Stimulated activated CD4-positive, alpha-beta T cell treated with anti-CD3 and anti-CD28 coated beads, Interleukin-15, amount 100 ng/mL, for 1 hour (primary cell): ENCODE measurements around the gene SHROOM2.
"Not testable (repeated sequence)": the region's sequence is repeated elsewhere in the genome, so short reads cannot be mapped to it uniquely, and the experiment has no call there.

Experiments
- DNase-seq, 2 donors: peaks; one replicate each; pipeline ENCODE4 v3.0.0-alpha.2; 2020; ENCODE audit warnings: low read depth in 1 of 2, low spot score in 1 of 2

SHROOM2 gene

DNA sequence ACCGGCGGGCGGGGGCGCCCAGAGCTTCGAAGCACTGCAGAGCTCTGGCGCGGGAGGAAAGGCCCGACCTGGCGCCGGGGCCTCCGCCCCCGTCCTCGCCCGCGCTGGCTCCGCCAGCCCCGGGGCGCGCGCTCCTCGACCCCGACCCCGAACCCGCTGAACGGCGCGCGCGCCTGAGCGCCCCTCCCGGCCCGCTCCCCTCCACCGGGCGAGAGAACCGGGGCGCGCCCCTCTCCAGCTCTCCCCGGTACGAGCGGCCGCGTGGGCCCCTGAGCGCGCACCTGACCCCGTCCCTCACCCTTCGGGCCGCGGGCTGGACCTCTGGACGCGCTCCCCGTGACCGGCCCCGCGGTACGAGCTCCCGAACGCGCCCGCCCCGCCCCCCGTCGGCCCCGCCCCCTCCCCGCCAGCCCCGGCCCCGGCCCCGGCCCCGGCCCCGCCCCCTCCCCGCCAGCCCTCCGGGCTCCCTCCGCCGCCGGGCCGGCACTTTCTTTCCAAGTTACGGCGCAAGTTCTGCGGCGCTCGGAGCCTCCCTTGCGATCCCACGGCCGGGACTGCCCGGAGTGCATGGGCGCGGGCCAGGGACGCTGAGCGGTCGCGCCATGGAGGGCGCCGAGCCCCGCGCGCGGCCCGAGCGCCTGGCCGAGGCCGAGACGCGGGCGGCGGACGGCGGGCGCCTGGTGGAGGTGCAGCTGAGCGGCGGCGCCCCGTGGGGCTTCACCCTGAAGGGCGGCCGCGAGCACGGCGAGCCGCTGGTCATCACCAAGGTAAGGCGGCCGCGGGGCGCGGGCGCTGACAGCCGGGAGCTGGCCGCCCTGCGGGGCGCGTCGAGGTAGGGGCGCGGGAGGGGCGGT lies at the start of gene SHROOM2:
Gene SHROOM2, plus strand, starts transcription at position 486 of the 854 bp plus-strand sequence. Its CDS starts 117 bp downstream, at position 603.
- no peak for DNase-seq

- no peak for DNase-seq
Observed at GRCh38 chrX:9737363-9737762, 48.9 kb upstream of the SHROOM2 start.

DNA sequence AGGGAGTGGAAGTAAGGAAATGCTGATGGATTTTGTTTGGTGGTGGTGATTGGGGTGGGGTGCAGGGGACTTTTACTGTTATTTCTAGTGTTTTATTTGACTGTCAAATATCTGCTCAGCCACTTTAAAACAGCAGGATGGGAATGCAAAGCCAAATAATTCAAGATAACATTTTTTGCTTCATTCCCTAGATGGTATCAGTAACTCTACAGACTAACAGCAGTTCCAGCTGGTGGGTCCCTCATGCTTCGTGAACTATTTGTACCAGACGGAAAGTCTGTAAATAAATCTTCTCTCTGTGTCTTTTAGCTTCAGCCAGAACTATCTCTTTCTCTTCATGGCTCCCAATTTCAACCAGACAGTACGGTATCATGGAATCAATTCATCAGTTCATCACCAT lies 48.1 kb upstream of the SHROOM2 start:
- no peak for DNase-seq

DNA sequence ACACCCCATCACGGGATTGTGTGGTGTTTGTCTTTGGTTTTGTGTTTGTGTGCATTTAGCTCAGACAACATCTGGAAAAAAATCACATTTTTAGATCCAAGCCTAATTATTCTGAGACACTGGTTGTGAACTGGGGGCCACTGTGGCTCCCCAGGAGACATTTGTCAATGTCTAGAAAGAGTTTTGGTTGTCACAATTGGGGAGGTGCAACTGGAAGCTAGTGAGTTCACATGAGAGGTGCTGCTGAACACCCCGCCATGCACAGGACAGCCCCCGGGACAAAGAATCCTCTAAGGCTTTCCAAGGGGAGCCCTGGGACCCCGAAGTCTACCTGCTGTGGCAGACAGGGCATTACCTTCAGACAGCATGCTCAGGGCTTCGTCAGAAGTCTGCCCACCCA lies 47.1 kb upstream of the SHROOM2 start:
- DNase-seq, result no peak

DNA sequence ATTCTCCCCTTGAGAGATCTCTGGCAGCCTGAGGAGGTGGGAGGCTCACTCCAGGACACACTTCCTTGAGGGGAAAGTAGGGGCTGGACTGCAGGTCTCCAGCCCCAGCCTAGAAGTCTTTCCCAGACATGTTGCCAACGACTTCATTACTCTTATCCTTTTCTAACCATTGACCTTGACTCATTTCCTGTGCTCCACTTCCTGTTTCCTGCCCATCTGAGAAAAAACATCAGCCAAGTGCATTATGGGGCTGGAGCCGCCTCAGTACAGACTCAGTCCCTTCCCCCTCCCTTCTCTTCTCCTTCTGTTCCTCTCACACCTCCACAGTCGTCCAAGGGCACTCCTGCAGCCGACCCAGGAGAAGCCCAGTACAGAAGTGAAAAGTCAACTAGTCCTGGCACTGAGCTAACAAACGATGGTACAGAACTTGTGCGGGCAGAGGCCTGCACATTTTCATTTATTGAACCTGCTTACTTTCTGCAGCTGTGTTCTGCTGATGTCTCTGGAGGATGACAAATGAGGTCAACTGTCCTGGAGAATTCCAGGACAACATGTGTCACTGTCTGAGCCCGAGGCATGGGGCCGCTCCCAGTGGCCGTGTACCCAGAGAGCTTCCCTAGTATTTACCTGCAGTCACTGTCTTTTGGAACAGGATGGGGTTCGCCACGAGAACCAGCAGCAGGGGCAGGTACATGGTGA lies 40.7 kb upstream of the SHROOM2 start:
- DNase-seq, result no peak

DNA sequence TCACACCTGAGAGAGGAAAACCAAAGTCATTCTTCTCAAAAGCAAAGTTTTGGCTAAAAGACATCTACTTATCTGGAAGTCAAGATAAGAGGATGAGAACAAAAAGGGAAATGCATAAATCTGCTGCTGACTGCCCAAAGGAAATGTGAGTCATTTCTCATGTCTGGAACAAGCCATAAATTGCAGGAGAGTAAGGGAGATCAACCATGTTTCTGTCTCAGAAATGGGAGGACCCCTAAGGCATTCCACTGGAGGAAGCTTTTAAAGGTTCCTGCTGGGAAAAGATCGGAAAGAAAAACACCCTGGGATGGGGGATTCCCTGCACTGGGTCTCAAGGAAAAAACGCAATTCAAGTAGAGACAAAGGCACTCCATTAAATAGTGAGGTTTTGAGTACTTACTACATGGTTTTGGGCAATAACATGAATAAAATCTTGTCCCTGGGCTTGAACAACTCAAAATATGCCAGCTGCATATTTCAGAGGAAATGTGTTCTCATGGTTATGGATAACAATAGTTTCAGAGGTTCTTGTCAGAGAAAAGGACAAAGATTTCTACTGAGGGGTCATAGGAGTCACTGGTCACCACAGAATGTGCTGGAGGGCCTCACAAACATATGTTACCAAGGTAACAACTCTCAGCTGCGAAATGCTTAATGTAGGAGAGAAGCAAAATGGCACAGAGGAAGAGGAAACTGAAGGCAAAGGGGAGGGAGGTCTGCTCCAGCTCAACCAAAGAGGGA lies 39.9 kb upstream of the SHROOM2 start:
- no peak for DNase-seq

GRCh38 chrX:9747644-9748043 lies 38.6 kb upstream of the SHROOM2 start:
- DNase-seq, result no peak

DNA sequence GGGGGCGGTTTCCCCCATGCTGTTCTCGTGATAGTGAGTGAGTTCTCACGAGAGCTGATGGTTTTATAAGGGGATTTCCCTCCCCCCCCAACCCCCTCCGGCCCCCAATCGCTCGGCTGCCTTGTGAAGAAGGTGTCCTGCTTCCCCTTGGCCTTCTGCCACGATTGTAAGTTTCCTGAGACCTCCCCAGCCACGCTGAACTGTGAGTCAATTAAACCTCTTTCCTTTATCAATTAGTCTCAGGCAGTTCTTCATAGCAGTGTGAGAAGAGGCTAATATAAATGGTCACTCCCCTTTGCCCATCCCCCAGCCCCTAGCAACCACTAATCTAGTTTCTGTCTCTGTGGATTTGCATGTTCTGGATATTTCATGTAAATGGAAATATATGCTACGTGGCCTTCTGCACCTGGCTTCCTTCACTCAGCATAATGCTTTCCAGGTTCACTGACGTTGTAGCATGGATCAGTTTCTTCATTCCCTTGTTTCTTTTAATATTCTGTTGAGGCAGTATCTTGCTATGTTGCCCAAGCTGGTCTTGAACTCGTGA lies 37.0 kb upstream of the SHROOM2 start:
- DNase-seq, result no peak

- DNase-seq, result no peak
Observed at GRCh38 chrX:9757366-9757765, 28.9 kb upstream of the SHROOM2 start.

DNA sequence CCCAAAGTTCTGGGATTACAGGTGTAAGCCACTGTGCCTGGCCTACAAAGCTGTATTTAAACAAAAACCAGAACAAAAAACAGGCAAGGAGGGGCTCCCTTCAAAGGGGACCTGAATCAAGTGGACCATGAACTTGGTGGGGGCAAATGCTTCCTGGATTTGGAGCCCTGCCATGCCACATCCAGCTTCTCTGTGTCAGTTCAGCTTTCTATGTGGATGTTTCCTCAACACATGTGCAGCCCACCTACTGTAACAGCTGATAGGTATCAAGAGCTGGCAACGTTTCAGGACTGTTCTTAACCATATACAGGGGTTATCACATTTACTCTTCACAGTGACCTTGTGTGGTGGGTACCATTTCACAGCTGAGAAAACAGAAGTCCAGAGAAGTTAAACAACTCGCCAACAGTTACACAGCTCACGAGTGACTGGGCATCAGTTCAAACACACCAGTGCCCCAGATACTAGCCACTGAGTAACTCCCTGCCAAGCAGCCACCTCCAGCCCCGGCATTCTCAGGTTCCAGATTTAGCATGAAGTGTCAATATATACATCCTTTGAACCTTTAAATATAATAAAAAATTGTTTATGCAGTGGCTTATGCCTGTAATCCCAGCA lies 28.1 kb upstream of the SHROOM2 start:
- DNase-seq, result no peak

DNA sequence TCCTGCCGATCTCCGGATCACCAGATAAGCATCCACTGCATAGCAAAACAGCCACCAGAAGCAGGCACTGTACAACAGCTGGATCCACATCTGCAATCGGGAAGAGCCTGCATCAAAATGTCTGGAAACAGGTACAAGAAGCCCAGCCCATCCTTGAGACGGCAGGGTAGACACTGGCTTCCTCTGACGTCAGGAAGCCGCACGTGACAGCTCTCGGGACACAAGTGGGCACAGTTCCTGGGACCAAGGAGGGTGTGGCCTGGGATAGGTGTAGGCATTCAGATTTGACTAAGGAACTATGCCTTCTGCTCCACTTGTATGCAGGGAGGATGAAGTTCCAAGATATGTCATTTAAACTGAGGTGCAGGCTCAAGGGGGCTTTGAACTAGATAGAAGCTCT lies 26.9 kb upstream of the SHROOM2 start:
- no peak for DNase-seq

DNA sequence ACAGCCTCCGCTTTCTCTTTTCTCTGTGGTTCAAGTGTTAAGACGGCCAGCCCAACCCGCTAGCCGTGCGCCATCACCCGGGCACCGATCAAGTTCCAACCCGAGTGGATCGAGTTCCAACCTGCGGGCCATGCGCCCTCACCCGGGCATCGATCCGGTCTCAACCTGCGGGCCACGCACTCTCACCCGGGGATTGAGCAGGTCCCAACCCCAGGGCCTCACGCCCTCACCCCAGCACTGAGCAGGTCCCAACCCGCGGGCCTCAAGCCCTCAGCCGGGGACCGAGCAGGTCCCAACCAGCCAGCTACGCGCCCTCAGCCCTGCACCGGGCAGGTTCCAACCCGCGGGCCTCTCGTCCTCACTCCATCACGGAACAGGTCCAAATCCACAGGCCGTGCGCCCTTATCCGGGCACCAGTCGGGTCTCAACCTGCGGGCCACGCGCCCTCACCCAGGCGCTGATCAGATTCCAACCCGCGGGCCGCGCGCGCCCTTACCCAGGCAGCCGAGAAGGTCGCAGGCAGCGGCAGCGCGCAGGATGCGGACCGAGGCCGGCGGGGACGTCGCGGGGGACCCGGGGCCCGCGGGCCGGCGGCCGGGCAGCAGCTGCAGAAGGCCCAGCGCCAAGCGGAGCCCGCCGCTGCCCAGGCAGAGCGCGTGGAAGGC lies 21.0 kb upstream of the SHROOM2 start:
- no peak for DNase-seq

- DNase-seq, result no peak
Observed at GRCh38 chrX:9765737-9766097, 20.5 kb upstream of the SHROOM2 start, which contains the start of gene GPR143. Gene GPR143 (minus strand): TSS chrX:9765847. CDS start chrX:9765817, 30 bp downstream.

GRCh38 chrX:9767375-9767774 lies 18.9 kb upstream of the SHROOM2 start:
- no peak for DNase-seq

- not testable (repeated sequence) for DNase-seq
Observed at GRCh38 chrX:9768321-9768839, 17.8 kb upstream of the SHROOM2 start.

DNA sequence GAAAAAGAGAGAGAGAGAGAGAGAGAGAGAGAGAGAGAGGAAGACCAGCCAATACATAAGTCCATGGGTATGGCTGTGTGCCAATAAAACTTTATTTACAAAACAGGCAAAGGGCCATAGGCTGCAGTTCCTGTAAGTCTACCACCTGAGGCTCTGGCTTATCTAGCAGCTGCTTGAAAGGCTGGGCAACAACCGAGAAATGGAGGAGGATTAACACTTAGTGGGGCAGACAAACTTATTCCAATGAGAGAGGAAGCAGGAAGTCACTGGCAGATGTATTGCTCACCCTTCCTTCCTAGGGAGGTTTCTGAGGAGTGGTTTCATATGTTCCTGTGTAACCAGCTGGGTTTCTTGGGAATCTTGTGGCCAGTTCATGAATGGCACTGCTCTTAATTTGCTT lies 15.9 kb upstream of the SHROOM2 start:
- no peak for DNase-seq

DNA sequence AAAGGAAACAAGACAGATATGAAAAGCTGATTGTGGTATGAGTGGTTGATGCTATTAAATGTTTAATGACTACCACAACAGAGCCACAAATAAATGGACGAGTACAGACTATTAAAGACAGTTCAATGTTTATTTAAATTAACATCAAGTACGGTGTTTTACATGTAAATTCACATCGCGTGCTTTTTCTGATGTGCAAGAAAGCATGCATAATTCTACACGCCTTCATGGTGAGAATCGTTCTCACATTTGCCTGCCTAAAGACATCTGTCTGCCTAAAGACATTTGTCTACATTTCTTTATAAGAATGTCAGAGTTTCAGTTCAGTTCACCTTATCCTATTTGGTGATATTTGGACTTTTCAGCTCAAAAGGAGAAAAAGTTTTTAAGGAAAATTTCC lies 13.3 kb upstream of the SHROOM2 start:
- no peak for DNase-seq

DNA sequence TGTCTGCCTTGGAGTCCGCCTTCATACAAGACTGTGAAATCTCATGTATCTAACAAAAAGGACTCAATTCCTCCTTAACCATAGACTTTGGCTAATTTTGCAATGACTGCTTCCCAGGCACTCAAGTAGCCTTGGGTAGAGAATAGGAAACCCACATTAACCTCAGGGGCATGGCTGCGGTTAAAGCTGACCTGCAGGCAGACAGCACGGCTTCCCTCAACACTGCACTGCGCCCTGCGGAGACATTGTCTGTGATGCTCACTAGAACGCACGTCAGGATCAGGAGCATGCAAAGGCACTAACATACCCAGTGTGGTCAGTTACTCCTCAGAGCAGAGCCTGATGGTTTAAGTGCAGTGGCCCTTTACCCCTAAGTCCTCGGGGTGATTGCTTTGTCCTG lies 10.3 kb upstream of the SHROOM2 start:
- no peak for DNase-seq

DNA sequence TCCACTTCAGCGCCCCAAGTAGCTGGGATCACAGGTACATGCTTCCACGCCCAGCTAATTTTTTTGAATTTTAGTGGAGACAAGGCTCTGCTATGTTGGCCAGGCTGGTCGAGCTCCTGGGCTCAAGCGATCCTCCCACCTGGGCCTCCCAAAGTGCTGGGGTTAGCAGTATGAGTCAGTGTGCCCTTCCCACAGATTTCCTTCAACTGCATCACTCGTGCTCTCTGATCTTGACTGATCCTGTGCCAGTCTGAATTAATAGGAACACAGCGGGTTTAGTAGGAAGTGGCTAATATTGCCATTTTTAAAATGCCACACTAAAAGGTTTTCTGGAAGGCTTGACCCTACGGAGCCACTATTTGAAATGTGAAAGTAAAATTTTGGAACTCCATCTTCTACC lies 4.3 kb upstream of the SHROOM2 start:
- no peak for DNase-seq

DNA sequence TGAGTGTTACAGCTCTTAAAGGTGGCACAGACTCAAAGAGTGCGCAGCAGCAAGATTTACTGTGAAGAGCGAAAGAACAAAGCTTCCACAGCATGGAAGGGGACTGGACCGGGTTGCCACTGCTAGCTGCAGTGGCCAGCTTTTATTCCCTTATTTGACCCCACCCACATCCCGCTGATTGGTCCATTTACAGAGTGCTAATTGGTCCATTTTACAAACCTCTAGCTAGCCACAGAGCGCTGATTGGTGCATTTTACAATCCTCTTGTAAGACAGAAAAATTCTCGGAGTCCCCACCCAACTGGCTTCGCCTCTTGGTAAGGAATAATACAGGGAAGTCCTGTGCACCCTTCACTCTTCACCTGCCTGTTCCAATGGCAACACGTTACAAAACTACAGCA lies 1.9 kb upstream of the SHROOM2 start:
- no peak for DNase-seq
